GM21737 (cell line): ENCODE data around the gene MAT2A.

Source experiments
- ATAC-seq: cut with Tn5 transposase; IDR thresholded peaks from one replicate; pipeline ENCODE4 v1.9.1; 2021; ENCODE audit warnings: mild to moderate bottlenecking, moderate library complexity; ENCODE audit not compliant: unreplicated experiment

The MAT2A gene

DNA sequence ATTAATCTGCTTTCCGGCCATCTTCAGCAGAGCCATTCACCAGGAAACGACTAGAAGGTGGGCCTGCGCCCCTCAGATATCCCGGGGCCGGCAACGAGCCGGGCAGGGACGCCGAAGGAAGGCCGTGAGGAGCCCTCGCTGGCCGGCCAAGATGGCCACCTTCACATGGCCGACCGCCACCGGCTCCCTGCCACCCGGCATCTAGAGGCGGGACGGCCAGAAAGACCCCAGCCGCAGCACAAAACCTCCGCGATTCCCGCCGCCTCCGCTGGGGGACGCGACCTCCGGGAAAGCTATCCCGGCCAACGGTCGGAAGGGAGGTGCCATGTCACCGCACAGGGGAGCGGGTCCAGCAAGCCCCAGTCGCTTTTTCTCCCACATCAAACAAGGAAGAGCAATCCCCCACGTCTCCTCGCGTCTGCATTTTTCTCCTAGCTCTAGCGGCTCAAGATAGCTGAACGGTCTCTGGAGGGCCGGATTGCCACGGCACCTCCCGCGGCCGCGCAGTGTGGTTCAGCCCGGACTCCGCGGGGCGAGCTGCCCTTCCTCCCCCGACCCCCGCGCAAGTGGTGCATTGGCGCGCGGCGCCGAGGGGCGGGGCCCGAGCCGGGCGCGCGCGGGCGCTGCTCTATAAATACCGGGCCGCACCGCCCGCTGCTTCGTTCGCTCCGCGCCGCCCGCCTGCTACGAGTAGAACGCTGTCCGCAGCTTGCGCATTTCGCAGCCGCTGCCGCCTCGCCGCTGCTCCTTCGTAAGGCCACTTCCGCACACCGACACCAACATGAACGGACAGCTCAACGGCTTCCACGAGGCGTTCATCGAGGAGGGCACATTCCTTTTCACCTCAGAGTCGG is at the start of gene MAT2A:
MAT2A (plus strand) TSS at position 662 of the 854 bp plus-strand sequence; CDS start at position 782, 120 bp downstream.
- peak; percentile 73 for ATAC-seq

- no peak for ATAC-seq
Observed at GRCh38 chr2:85490861-85491755, 47.9 kb upstream of the MAT2A start.

DNA sequence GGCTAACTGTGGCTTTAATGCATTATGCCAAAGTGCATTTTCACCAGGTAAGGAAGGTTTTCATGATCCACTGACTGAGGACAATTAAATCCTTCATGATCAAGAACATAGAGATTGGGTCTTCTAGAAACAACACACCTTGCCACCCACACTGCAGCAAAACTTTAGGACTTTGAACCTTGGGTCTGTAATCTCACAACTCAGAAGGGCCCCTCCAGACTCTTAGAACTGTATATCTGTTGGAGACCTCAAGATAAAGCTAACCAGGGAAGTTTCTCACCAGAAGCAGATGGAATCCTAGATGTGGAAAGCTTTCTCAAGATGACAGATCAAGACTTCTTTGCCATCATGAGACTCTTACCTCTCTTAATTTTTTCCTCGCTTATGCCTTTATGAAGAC is 42.5 kb upstream of the MAT2A start:
- ATAC-seq: no peak

DNA sequence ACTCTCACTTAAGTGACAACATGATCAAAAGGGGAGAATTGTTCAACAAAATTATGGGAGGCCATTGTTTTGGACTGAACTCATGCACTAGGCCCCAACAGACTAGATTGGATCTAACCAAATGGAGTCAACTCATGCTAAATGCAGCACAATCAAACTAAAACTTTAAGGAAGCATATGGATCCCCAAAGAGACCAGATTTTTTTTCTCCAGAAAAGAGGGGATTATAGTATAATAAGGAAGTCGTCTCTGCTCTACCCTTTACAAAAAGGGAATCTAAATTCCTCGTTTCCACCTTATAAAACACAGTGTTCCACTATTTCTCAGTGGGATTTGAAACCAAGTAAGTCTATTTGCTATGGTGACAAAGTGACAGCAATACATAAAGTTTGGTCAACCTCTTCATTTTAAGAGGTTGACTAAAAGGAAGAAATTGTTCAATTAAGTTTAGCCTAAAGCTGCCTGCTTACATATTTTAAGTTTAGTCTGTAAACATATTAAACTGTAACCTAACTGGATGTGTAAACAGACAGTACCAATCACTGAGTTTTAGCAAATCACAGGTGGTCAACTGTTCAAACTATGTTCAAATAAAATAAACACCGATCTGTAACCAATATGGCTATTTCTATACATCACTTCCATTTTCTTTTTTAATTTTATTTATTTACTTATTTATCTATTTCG is 40.9 kb upstream of the MAT2A start:
- no peak for ATAC-seq

DNA sequence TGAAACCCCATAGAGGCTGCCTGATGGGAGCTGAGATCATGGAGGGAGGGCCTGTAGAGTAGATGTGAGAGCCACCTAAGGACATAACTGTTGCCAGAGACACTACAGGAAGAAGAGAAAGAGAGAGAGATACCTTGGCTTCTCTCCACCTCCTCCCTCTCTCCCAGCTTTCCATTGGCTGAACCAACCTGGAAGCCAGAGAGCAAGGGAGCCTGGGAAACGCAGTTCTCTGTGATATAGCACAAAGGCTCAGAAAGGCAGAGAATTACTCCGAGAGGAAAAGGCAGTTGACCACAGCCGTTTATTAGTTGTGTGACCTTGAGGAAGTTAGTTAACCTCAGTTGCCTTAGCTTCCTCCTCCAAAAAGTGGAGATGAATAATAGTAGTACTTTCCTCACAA is 37.7 kb upstream of the MAT2A start:
- ATAC-seq: no peak

GRCh38 chr2:85502720-85503119 is 36.2 kb upstream of the MAT2A start:
- ATAC-seq: no peak

GRCh38 chr2:85503168-85503850 is 35.7 kb upstream of the MAT2A start:
- no peak for ATAC-seq

GRCh38 chr2:85503851-85504777 is 34.9 kb upstream of the MAT2A start:
- ATAC-seq: no peak

- ATAC-seq: no peak
Observed at GRCh38 chr2:85504778-85505261, 34.1 kb upstream of the MAT2A start.

DNA sequence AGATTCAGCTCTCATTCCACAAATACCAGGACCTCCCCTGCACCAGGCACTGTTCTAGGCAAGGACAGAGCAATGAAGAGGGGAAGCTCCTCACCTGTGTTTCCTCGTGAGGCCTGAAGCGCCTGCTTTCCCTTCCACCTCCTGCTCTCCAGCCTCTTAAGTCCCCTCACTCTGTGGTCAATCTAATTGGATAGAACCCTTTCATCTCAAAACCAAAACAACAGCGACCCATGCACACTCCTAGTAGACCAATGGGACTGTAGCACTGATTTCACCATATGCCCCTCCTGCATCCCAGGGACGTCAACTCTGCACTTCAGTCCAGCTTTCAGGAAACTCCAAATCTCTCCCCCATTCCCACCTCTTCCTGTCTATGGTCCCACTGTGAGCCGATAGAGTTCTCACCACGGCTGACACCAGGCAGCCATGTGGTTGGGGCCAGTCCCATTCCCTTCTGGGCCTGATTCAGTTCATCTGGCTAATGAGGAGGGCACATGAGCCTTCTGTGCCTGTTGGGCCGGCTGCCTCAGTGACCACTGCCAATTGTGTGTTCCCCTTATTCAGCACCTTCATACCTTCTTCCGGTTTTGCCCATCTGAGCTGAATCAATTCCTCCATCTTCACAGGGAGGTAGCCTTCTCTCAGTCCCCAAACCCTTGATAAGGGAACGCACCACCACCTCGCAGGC is 33.3 kb upstream of the MAT2A start:
- ATAC-seq: no peak

- ATAC-seq: no peak
Observed at GRCh38 chr2:85506768-85507181, 32.2 kb upstream of the MAT2A start.

DNA sequence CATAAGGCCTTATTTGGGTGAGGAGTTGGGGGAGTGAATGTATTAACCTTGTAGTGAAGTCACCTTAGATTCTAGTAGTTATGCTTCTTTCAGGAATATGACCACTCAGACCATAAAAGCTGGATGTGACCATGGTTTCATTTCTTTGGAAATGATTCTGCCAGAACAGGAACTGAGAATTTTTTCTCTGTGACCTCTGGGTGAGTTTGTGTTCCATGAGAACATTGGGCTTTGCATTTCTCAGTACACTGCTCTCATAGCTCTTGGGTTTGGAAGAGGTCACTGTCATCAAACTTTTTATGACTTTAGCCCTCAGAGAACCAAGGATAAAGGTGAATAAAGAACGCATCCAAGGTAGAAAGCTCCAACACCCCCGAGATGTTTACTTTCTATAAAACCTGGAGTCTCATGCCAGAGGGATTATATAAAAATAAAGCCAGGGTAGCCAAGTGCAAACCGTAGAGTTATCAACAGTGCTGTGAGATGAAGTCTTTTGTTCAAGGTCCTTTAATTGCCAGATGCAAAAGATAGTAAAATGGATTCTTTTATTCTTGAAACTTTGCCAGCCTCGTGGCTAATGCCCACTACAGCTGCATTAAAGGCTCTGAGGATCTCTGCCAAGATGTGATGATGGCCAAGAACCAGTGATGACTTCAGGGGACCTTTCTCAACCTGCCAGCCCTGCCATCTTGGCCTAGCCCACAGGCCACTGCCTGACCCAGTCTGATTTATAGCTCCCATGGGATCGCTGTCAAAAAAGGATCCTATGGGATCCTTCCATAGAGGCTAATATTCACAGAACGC is 27.8 kb upstream of the MAT2A start:
- ATAC-seq: no peak

- no peak for ATAC-seq
Observed at GRCh38 chr2:85514323-85514722, 24.6 kb upstream of the MAT2A start.

GRCh38 chr2:85516653-85517389 is 22.1 kb upstream of the MAT2A start:
- no peak for ATAC-seq

GRCh38 chr2:85522090-85522647 is 16.8 kb upstream of the MAT2A start:
- ATAC-seq: no peak

DNA sequence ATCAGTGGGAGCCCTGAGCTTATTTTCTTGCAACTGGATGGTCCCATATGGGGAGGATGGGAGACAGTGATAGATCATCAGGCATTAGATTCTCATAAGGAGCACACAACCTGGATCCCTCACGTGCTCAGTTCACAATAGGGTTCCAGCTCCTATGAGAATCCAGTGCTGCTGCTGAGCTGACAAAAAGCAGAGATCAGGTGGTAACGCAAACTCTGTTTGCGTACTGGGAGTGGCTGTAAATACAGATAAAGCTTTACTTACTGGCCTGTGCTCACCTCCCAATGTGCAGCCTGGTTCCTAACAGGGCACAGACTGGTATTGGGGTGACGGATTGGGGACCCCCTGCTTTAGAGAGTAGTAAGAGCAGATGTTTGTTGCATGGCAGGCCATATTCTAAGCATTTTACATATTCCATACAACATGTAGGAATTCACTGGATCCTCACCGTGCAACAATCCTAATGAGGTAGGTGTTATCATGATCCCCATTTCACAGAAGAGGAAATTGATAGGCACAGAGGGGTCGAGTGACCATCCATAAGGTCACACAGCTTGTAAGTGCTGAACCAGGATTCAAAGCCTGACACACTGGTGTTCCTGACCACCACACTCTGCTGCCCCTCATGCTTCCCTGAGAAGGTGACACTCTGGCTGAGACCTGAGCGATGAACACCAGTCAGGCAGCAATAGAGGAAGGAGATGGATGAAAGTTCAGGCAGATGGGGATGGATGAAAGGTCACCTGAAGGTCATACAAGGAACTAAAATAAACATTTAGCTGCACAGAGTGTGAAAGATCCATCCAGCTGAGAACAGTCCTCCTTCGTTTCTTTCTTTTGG is 15.7 kb upstream of the MAT2A start:
- ATAC-seq: no peak
